HepG2 (cell line): ENCODE results near the gene HEXIM1. TPM values are rescaled to one million over a fixed set of nuclear protein-coding genes. Genes with fewer than 3 reads are reported as not detected.
A peak's percentile ranks its signal among the peaks of the same experiment; 100 is the strongest.

Experiments used
- BHLHE40 ChIP-seq: IDR thresholded peaks from 2 replicates; pipeline ENCODE4 v1.6.1; 2011; ENCODE audit warnings: low read length, improper control_type of control experiment
- ELF4 ChIP-seq: sonication (generic); formaldehyde crosslinking; IDR thresholded peaks from 2 replicates; pipeline ENCODE4 v1.5.0; 2020; ENCODE audit warnings: missing genetic modification reagents, mild to moderate bottlenecking, moderate library complexity, borderline replicate concordance
- EP300 ChIP-seq, 3 experiments: sonication (generic) in 1 of 3; formaldehyde crosslinking in 1 of 3; IDR thresholded peaks; 2 replicates each; pipeline versions ENCODE4 v1.5.1 to v1.6.1; 2011 to 2020; ENCODE audit warnings: low read depth in 2 of 3, low read length in 2 of 3, borderline replicate concordance in 1 of 3, improper control_type of control experiment in 1 of 3, mild to moderate bottlenecking in 1 of 3, missing genetic modification reagents in 1 of 3, moderate library complexity in 1 of 3
- FLYWCH1 ChIP-seq: sonication (generic); formaldehyde crosslinking; IDR thresholded peaks from 2 replicates; pipeline ENCODE4 v1.8.1; 2023; ENCODE audit warnings: mild to moderate bottlenecking, missing genetic modification reagents
- HNF4A ChIP-seq: sonication (generic); formaldehyde crosslinking; IDR thresholded peaks from 2 replicates; pipeline ENCODE4 v1.4.0; 2020; ENCODE audit warnings: missing genetic modification reagents
- HOXD1 ChIP-seq: sonication (generic); formaldehyde crosslinking; IDR thresholded peaks from 2 replicates; pipeline ENCODE4 v1.5.0; 2020; ENCODE audit warnings: missing genetic modification reagents
- ISL2 ChIP-seq: sonication (generic); formaldehyde crosslinking; IDR thresholded peaks from 2 replicates; pipeline ENCODE4 v1.5.0; 2020; ENCODE audit warnings: missing genetic modification reagents
- KDM2A ChIP-seq: sonication (generic); formaldehyde crosslinking; IDR thresholded peaks from 2 replicates; pipeline ENCODE4 v1.4.0; 2020; ENCODE audit warnings: low read depth, missing genetic modification reagents, borderline replicate concordance
- NCOR1 ChIP-seq: fragments of 200-600 bp; sonication (generic); IDR thresholded peaks from 2 replicates; pipeline ENCODE4 v1.7.0; 2017; ENCODE audit warnings: antibody characterized with exemption, low read length, borderline replicate concordance
- RXRB ChIP-seq: IDR thresholded peaks from 2 replicates; pipeline ENCODE4 v1.6.1; 2016; ENCODE audit warnings: borderline replicate concordance, missing genetic modification reagents, missing compliant biosample characterization
- SMARCC2 ChIP-seq: fragments of 450-650 bp; IDR thresholded peaks from 2 replicates; pipeline ENCODE4 v1.6.1; 2017; ENCODE audit warnings: antibody characterized with exemption, mild to moderate bottlenecking
- SOX5 ChIP-seq: IDR thresholded peaks from 2 replicates; pipeline ENCODE4 v1.6.1; 2016; ENCODE audit warnings: borderline replicate concordance
- ZFY ChIP-seq: sonication (generic); formaldehyde crosslinking; IDR thresholded peaks from 2 replicates; pipeline ENCODE4 v1.4.0; 2020; ENCODE audit warnings: missing genetic modification reagents
- ZNF24 ChIP-seq: fragments of 450-650 bp; IDR thresholded peaks from 2 replicates; pipeline ENCODE4 v1.6.1; 2017; ENCODE audit warnings: antibody characterized with exemption, mild to moderate bottlenecking
- ZNF263 ChIP-seq: sonication (generic); formaldehyde crosslinking; IDR thresholded peaks from 2 replicates; pipeline ENCODE4 v1.4.0; 2020; ENCODE audit warnings: missing genetic modification reagents
- ZNF746 ChIP-seq: sonication (generic); formaldehyde crosslinking; IDR thresholded peaks from 2 replicates; pipeline ENCODE4 v1.8.0; 2022; ENCODE audit warnings: mild to moderate bottlenecking, missing genetic modification reagents
- ZNF772 ChIP-seq: sonication (generic); formaldehyde crosslinking; IDR thresholded peaks from 2 replicates; pipeline ENCODE4 v1.5.0; 2020; ENCODE audit warnings: mild to moderate bottlenecking, missing genetic modification reagents
- polyA plus RNA-seq, 8 experiments: library from polyadenylated mRNA; depleted of rRNA in 3 of 8; stranded (reverse) in 7 of 8; unstranded in 1 of 8; fragments of >200 nt; fragmentation: Illumina TruSeq in 4 of 8; extraction: Trizol in 4 of 8; gene quantifications; 2 replicates each; pipeline versions ENCODE4 v1.2.1 to v1.2.3, GENCODE V29; 2011 to 2016; ENCODE audit warnings: low read depth in 4 of 8, missing spikeins in 1 of 8, mixed read lengths in 1 of 8; ENCODE audit not compliant: insufficient read depth in 1 of 8
- total RNA-seq, 5 experiments: library from RNA; depleted of rRNA; stranded (reverse); fragments of >200 nt; fragmentation: Illumina TruSeq; extraction: Trizol; gene quantifications; 2 replicates each; pipeline ENCODE4 v1.2.3, GENCODE V29; 2016; ENCODE audit warnings: low read depth in 1 of 5
- TF ChIP-seq, protein P1 (sequence below): sonication (generic); formaldehyde crosslinking; IDR thresholded peaks from 2 replicates; pipeline ENCODE4 v1.4.0; 2020; ENCODE audit warnings: mild to moderate bottlenecking, missing genetic modification reagents
- TF ChIP-seq, protein P2 (sequence below), 2 experiments: sonication (generic) in 1 of 2; formaldehyde crosslinking in 1 of 2; IDR thresholded peaks; 2 replicates each; pipeline versions ENCODE4 v1.4.0 to v1.6.1; 2018 to 2020; ENCODE audit warnings: missing genetic modification reagents in 2 of 2, borderline replicate concordance in 1 of 2, low read depth in 1 of 2, mild to moderate bottlenecking in 1 of 2, missing biosample characterization in 1 of 2
- TF ChIP-seq, protein P3 (sequence below): sonication (generic); formaldehyde crosslinking; IDR thresholded peaks from 2 replicates; pipeline ENCODE4 v1.8.0; 2022; ENCODE audit warnings: missing genetic modification reagents, mild to moderate bottlenecking, moderate library complexity, borderline replicate concordance
- TF ChIP-seq, protein P4 (sequence below): sonication (generic); formaldehyde crosslinking; conservative IDR thresholded peaks from 2 replicates; pipeline ENCODE4 v1.5.0; 2020; ENCODE audit warnings: missing genetic modification reagents
- TF ChIP-seq, protein P5 (sequence below): sonication (generic); formaldehyde crosslinking; IDR thresholded peaks from 2 replicates; pipeline ENCODE4 v1.4.0; 2020; ENCODE audit warnings: missing genetic modification reagents

Gene HEXIM1
- total and polyA plus RNA-seq, 2 of the 13 experiments (the other 11 are each of a cell fraction or from before 2014, with no cell fraction given): 10.5 to 16.6 TPM

DNA sequence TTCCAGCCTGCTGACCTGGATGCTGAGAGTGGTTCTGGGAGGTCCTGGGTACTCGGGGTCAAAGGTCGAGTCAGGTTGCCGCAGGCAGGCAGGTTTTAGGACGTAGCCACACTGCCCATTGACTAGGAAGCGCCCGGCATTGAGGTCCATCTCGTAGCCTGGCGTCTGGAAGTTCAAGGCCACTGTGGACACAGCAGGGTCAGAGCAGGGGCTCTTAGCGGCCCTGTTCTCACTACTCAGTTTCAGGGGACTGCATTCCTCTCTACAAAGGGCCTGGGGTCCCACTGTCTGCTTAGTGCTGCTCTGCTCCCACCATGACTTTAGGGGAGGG is 34.9 kb upstream of the HEXIM1 start (continued):
- TF ChIP-seq KDM2A (CRISPR knock-in tag) (peak; percentile 27; the same call in 1 of the 2 replicates), NCOR1 (0 out of 2 replicates have a peak, but pooled peaks have one; percentile 59), ELF4 (CRISPR knock-in tag) (no peak), ISL2 (CRISPR knock-in tag) (no peak), HOXD1 (no peak), ZFY (CRISPR knock-in tag) (peak; percentile 44; the same call in 1 of the 2 replicates), BHLHE40 (no peak), HNF4A (CRISPR knock-in tag) (peak; percentile 82), RXRB (peak; percentile 69; the same call in 1 of the 2 replicates), EP300 (IDR thresholded peaks at IDR 0.05; ENCODE audit: low read depth in 2 of 2, low read length in 2 of 2) (no peak), EP300 (CRISPR knock-in tag; IDR thresholded peaks at IDR 0.05; ENCODE audit: borderline replicate concordance) (0 out of 2 replicates have a peak, but pooled peaks have one; percentile 44), SMARCC2 (no peak), FLYWCH1 (no peak), ZNF772 (no peak), ZNF263 (no peak), ZNF24 (no peak), ZNF746 (CRISPR knock-in tag) (0 out of 2 replicates have a peak, but pooled peaks have one; percentile 28), SOX5 (CRISPR knock-in tag) (0 out of 2 replicates have a peak, but pooled peaks have one; percentile 7)
- TF ChIP-seq, protein P1, sequence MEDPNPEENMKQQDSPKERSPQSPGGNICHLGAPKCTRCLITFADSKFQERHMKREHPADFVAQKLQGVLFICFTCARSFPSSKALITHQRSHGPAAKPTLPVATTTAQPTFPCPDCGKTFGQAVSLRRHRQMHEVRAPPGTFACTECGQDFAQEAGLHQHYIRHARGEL (CRISPR knock-in tag): no peak
- TF ChIP-seq, protein P2, sequence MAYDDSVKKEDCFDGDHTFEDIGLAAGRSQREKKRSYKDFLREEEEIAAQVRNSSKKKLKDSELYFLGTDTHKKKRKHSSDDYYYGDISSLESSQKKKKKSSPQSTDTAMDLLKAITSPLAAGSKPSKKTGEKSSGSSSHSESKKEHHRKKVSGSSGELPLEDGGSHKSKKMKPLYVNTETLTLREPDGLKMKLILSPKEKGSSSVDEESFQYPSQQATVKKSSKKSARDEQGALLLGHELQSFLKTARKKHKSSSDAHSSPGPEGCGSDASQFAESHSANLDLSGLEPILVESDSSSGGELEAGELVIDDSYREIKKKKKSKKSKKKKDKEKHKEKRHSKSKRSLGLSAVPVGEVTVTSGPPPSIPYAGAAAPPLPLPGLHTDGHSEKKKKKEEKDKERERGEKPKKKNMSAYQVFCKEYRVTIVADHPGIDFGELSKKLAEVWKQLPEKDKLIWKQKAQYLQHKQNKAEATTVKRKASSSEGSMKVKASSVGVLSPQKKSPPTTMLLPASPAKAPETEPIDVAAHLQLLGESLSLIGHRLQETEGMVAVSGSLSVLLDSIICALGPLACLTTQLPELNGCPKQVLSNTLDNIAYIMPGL (CRISPR knock-in tag; IDR thresholded peaks at IDR 0.05; ENCODE audit: borderline replicate concordance in 1 of 2, low read depth in 1 of 2): no peak
- TF ChIP-seq, protein P3, sequence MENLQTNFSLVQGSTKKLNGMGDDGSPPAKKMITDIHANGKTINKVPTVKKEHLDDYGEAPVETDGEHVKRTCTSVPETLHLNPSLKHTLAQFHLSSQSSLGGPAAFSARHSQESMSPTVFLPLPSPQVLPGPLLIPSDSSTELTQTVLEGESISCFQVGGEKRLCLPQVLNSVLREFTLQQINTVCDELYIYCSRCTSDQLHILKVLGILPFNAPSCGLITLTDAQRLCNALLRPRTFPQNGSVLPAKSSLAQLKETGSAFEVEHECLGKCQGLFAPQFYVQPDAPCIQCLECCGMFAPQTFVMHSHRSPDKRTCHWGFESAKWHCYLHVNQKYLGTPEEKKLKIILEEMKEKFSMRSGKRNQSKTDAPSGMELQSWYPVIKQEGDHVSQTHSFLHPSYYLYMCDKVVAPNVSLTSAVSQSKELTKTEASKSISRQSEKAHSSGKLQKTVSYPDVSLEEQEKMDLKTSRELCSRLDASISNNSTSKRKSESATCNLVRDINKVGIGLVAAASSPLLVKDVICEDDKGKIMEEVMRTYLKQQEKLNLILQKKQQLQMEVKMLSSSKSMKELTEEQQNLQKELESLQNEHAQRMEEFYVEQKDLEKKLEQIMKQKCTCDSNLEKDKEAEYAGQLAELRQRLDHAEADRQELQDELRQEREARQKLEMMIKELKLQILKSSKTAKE: peak; percentile 21; the same call in 1 of the 2 replicates
- TF ChIP-seq, protein P4, sequence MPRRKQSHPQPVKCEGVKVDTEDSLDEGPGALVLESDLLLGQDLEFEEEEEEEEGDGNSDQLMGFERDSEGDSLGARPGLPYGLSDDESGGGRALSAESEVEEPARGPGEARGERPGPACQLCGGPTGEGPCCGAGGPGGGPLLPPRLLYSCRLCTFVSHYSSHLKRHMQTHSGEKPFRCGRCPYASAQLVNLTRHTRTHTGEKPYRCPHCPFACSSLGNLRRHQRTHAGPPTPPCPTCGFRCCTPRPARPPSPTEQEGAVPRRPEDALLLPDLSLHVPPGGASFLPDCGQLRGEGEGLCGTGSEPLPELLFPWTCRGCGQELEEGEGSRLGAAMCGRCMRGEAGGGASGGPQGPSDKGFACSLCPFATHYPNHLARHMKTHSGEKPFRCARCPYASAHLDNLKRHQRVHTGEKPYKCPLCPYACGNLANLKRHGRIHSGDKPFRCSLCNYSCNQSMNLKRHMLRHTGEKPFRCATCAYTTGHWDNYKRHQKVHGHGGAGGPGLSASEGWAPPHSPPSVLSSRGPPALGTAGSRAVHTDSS: no peak
- TF ChIP-seq, protein P5, sequence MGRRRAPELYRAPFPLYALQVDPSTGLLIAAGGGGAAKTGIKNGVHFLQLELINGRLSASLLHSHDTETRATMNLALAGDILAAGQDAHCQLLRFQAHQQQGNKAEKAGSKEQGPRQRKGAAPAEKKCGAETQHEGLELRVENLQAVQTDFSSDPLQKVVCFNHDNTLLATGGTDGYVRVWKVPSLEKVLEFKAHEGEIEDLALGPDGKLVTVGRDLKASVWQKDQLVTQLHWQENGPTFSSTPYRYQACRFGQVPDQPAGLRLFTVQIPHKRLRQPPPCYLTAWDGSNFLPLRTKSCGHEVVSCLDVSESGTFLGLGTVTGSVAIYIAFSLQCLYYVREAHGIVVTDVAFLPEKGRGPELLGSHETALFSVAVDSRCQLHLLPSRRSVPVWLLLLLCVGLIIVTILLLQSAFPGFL (CRISPR knock-in tag): no peak
